NCI-H1092 (cell line): ENCODE results near the gene AFP.

Experiments
- DNase-seq: peaks from one replicate; lab custom pipeline; 2025; lab: John Stamatoyannopoulos, UW

Gene AFP

DNA sequence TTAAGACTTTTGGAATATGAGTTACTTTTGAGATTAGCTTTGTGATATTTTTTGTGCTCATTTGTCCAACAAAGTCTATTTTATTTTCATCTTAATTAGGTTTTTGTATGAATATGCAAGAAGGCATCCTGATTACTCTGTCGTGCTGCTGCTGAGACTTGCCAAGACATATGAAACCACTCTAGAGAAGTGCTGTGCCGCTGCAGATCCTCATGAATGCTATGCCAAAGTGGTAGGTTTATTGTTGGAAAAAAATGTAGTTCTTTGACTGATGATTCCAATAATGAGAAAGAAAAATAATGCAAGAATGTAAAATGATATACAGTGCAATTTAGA is 21.1 kb upstream of the AFP start:
- DNase-seq, result no peak

DNA sequence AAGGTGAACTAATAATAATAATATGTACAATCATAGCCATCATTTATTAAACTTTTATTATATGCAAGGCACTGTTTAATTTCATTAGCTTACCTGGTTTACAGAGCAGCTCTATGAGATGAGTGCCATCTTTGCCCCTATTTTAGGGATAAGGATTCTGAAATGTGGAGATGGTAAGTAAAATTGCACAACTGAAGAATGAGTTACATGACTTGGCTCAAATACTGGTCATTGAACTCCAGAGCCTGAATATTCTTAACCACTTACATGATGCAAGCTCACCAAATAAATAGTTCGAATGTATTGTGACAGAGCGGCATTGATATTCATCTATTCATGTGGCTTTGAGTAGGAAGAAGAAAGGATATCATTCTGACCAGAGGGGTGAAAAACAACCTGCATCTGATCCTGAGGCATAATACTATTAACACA is 20.2 kb upstream of the AFP start:
- DNase-seq, result no peak

DNA sequence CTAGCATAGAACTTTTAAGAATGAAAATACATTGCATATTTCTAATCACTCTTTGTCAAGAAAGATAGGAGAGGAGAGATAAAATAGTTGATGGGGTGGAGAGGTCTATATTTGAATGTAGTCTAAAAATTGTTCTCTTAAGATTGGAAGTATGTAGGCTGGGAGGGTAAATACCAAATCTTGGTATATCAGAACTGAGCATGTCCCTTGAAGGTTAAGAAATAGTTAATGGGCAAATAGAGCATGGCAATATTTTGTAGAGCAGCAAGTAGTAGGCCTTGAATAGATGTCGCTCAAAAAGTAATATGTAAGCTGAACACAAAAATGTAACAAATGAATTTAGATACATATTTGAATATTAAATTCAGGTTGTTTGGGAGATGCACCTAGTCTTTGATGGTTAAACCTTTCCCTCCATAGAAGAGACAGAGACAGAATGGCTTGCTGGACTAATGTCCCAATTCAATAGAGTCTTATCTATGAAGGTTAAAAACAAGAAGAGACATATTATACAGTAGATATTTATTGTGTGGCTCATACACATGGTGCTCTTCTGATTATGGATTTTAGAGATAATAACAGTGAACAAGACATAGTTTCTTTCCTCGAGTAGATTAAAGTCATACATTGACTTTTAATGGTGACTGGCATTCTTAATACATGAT is 19.5 kb upstream of the AFP start:
- no peak for DNase-seq

- no peak for DNase-seq
Observed at GRCh38 chr4:73417342-73417741, 18.7 kb upstream of the AFP start.

GRCh38 chr4:73417973-73418372 is 18.0 kb upstream of the AFP start:
- DNase-seq, result no peak

DNA sequence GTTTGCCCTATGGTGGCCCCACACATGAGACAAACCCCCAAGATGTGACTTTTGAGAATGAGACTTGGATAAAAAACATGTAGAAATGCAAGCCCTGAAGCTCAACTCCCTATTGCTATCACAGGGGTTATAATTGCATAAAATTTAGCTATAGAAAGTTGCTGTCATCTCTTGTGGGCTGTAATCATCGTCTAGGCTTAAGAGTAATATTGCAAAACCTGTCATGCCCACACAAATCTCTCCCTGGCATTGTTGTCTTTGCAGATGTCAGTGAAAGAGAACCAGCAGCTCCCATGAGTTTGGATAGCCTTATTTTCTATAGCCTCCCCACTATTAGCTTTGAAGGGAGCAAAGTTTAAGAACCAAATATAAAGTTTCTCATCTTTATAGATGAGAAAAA is 17.3 kb upstream of the AFP start:
- no peak for DNase-seq

GRCh38 chr4:73419106-73420038 is 16.6 kb upstream of the AFP start:
- no peak for DNase-seq

- no peak for DNase-seq
Observed at GRCh38 chr4:73420615-73421014, 15.4 kb upstream of the AFP start.

GRCh38 chr4:73421708-73422457 is 14.1 kb upstream of the AFP start:
- no peak for DNase-seq

GRCh38 chr4:73422458-73422752 is 13.6 kb upstream of the AFP start:
- no peak for DNase-seq

GRCh38 chr4:73423184-73423583 is 12.8 kb upstream of the AFP start:
- DNase-seq, result no peak

DNA sequence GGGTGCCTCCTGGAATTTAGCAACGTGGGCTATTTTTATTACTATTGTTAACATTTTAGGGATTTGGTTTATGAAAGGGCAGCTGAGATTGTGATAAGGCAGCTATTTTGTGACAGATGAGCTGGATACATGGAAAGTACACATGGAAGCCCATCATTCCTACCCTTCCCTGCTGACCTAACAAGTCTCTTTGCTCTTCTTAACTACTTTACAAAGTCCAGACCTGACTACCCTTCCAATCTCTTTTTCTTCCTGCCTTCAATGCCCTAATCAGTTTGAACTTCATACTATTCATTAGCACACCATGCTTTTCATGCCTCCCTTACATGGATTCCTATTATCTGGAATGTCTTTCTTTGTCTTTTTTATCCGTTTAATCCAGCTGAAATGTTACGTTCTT is 9.4 kb upstream of the AFP start:
- no peak for DNase-seq

GRCh38 chr4:73429118-73429517 is 6.9 kb upstream of the AFP start:
- no peak for DNase-seq

- no peak for DNase-seq
Observed at GRCh38 chr4:73429826-73430587, 6.0 kb upstream of the AFP start.

DNA sequence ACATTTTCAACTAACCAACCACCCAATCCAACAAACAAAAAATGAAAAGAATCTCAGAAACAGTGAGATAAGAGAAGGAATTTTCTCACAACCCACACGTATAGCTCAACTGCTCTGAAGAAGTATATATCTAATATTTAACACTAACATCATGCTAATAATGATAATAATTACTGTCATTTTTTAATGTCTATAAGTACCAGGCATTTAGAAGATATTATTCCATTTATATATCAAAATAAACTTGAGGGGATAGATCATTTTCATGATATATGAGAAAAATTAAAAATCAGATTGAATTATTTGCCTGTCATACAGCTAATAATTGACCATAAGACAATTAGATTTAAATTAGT is 4.2 kb upstream of the AFP start:
- no peak for DNase-seq

DNA sequence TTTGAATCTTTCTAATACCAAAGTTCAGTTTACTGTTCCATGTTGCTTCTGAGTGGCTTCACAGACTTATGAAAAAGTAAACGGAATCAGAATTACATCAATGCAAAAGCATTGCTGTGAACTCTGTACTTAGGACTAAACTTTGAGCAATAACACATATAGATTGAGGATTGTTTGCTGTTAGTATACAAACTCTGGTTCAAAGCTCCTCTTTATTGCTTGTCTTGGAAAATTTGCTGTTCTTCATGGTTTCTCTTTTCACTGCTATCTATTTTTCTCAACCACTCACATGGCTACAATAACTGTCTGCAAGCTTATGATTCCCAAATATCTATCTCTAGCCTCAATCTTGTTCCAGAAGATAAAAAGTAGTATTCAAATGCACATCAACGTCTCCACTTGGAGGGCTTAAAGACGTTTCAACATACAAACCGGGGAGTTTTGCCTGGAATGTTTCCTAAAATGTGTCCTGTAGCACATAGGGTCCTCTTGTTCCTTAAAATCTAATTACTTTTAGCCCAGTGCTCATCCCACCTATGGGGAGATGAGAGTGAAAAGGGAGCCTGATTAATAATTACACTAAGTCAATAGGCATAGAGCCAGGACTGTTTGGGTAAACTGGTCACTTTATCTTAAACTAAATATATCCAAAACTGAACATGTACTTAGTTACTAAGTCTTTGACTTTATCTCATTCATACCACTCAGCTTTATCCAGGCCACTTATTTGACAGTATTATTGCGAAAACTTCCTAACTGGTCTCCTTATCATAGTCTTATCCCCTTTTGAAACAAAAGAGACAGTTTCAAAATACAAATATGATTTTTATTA is 3.6 kb upstream of the AFP start:
- no peak for DNase-seq

DNA sequence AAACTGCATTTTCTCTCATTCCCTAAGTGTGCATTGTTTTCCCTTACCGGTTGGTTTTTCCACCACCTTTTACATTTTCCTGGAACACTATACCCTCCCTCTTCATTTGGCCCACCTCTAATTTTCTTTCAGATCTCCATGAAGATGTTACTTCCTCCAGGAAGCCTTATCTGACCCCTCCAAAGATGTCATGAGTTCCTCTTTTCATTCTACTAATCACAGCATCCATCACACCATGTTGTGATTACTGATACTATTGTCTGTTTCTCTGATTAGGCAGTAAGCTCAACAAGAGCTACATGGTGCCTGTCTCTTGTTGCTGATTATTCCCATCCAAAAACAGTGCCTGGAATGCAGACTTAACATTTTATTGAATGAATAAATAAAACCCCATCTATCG is 2.9 kb upstream of the AFP start:
- no peak for DNase-seq

DNA sequence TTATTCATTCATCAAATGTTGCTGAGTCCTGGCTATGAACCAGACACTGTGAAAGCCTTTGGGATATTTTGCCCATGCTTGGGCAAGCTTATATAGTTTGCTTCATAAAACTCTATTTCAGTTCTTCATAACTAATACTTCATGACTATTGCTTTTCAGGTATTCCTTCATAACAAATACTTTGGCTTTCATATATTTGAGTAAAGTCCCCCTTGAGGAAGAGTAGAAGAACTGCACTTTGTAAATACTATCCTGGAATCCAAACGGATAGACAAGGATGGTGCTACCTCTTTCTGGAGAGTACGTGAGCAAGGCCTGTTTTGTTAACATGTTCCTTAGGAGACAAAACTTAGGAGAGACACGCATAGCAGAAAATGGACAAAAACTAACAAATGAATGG is 1.7 kb upstream of the AFP start:
- DNase-seq, result no peak

DNA sequence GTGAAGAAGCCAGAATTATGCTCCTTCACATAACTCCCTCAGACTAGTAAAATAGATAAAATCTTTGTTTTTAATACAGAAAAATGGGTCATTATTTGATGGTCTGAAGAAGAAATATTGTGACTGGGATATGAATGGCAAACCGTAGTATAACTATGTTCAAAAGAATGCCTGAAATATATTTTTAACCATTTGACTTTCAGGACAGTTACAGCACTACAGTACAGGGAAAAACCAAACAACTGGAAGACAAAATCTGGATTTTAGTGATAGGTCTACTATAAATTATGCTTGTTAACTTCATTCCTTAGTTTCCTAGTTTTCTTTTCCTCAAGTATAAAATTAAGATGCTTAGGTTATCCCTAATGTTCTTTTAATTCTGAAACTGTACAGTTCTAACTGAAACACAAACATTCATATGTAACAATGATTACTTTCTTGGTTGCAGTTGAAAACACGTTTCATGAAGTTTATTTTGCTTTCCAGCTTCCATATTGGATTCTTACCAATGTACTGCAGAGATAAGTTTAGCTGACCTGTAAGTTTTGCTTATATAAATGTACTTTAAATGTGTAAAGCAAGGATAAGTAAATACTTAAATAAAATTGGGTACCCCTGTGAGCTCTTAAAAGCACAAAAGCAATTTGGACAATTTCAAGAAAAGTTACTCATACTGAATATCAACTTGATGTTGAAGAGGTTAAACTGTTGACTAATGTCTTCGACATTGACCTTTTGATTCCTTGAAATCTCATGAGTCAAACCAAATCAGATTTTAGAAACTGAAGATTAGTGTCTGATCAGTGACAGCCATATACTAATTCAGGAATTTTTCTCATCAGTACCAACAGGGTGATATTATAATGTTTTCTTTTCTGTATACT is 895 bp downstream of the AFP start:
- no peak for DNase-seq

GRCh38 chr4:73437558-73437956 is 1.5 kb downstream of the AFP start:
- no peak for DNase-seq

- DNase-seq, result no peak
Observed at GRCh38 chr4:73438048-73438447, 2.0 kb downstream of the AFP start.
